Left renal cortex interstitium (tissue), 4 donors: Measurements from ENCODE around the gene L3MBTL2. TPM values are rescaled to one million over a fixed set of nuclear protein-coding genes. Genes with fewer than 3 reads are reported as not detected.

ENCODE experiments used
- DNase-seq, 4 donors: peaks; one replicate each; pipeline ENCODE4 v3.0.0-alpha.2; 2013; ENCODE audit warnings: low read depth in 4 of 4, low spot score in 2 of 4, missing footprints in 1 of 4
- polyA plus RNA-seq, 4 donors: library from polyadenylated mRNA; unstranded; fragments of 120-200 nt; gene quantifications; one replicate each; pipeline ENCODE4 v1.2.1, GENCODE V29; 2013; ENCODE audit not compliant: insufficient read length in 4 of 4

Gene L3MBTL2
- polyA plus RNA-seq, 4 donors = 24.5 to 27.7 (median 25.8) TPM

DNA sequence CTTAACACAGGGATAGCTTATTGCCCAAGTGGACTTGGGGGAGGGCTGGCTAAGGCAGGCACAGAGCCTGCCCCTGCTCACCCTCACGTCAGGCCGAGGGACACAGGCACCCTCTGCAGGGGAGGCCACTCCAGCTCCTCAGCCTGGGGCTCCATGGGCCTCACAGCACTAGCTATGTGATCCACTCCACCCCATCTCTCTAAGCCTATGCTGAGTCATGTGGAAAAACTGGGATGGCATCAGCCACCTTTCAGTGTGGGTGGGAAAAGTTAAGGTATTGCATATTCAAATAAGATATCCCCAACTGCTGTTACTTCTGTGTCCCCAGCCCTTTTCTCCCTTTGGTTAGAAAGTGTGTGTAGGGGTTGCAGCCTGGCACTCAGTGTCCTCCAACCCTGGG is 58.6 kb downstream of the L3MBTL2 start:
- no peak for DNase-seq

DNA sequence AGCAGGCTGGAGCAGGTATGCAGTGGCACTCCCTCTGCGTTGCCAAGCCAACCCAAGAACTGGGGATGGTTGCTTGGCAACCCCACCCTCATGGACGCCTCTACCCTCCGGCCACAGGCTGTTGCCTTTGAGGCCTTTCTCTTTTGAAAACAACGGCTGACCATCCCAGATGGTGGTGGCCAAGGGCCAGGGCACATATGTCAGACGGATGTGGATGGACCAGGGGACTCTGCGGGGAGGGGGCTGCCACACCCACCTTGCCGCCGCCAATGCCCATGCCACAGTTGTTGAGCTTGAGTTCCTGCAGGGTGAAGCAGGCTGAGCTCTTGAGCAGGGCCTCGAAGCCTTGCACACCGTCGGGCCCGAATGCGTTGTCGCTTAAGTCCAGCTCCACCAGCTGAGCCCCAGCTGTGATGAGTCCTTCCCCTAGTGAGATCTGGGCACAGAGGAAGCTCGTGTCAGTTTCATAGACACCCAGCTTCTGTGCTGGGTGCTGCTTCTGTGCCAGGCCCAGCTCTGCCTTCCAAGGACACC is 59.4 kb downstream of the L3MBTL2 start:
- no peak for DNase-seq

DNA sequence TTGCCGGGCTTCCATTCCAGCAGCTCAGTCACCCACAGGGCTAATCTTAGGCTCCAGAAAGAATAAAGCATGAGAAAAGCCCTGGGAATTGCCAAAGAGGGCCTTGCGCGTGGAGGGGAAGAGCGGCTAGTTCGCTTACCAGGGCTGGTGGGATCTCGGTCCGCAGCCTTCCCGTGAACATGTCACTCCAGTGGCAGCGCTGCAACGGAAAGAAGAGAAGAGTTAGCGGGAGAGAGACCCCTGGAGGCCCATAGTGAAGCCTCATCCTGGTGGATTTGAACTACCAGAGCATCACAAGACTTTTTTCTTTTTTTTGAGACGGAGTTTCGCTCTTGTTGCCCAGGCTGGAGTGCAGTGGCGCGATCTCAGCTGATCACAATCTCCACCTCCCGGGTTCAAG is 62.8 kb downstream of the L3MBTL2 start:
- no peak for DNase-seq

DNA sequence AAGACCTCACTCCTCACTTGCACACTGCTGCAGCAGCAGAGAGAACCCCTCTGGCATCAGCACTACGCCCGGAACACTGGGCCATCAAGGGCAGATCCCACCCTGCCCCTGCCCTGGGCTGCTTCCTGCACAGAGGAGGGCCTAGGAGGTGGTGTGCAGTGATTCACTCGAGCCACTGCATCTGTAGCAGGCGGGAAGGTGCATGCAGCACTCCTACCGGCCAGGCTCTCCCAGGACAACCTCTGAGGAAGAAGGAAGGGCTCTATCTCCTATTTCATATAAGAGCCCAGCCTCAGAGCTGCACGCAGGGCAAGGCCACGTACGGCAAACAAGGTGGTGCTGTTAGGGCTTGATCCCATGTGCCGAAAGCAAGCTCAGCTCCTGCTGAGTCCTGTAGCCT is 66.7 kb downstream of the L3MBTL2 start:
- DNase-seq = no peak

DNA sequence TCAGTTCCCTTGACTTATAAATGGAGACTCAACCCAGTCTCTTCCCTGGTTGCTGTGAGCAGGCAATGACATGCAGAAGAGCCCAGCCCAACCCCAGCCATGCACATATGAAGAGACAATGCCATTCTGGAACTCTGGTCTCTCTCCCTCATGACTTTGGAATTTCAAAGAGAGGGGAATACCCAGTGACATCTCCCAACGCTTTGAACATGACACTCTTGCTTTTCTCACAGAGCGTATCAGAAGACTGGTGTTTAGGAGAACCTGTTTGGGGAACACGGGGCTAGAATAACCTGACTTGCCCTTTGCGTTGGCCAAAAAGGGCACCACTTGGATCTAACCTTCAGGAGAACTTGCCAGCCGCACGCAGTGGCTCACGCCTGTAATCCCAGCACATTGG is 68.0 kb downstream of the L3MBTL2 start:
- DNase-seq = no peak

DNA sequence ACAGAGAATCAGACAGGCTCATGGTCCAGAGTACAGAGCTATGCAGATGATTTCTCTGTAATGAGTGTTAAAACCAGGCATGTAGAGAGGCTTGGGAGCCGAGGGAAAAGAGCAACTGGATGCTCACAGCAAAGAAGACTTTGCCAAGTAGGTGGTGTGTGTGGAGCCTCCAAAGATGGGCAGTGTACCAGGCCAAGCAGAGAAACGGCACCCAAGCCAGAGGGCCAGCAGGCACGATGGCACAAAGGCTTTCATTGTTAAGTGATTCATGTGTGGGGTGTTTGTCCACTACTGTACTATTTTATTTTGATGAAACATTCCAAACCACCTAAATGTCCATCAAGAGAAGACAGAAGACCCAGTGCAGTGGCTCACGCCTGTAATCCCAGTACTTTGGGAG is 69.7 kb downstream of the L3MBTL2 start:
- DNase-seq = no peak

DNA sequence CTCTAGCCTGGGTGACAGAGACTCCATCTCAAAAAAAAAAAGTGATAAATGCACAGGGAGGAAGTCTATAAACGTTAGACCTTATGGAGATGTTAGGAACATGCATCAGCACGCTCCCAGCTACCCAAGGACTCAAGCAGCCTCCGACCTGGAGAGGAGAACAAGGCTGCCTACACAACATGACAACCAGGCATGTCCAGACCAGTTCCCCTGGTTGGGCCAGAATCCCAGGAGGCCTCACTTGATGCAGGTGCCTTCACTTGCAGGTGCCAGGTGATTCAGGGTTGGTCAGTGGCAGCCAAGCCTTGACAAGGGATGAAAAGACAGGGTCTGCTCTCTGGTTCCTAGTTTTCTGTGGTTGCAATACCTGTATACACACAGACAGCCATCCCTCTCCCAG is 75.0 kb downstream of the L3MBTL2 start:
- no peak for DNase-seq

DNA sequence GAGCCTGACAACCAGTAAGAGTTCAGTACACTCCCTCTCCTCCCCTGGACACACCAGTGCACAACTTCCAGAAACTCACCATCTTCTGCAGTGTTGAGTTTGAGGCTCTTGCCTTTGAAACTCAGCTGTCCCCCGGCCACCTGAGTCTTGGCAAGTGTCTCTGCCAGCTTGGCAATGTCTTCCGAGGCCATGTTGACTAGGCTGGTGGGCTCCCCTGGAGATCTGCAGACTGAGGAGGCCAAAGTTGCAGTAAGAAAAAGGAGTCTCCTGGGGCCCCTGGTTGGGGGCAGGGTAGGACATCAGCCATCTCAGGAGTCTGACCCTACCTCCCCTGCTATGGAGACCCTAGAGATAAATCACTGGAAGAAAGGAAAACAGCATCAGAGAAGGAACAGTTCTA is 75.7 kb downstream of the L3MBTL2 start:
- DNase-seq = no peak

Other genes with a start within 250 kb of the L3MBTL2 start
- 10 to 100 TPM; 41.7 to 73.9 (median 59.4) TPM for gene EP300, start 112.7 kb upstream of the L3MBTL2 start, polyA plus RNA-seq
- 1 to 10 TPM; 2.4 to 4.9 (median 4.0) TPM for gene CHADL, start 35.6 kb downstream of the L3MBTL2 start, polyA plus RNA-seq
- gene RANGAP1, start 80.9 kb downstream of the L3MBTL2 start, polyA plus RNA-seq = 10 to 100 TPM; 45.4 to 60.6 (median 56.8) TPM
- gene ZC3H7B, start 96.2 kb downstream of the L3MBTL2 start, polyA plus RNA-seq = 100 to 1,000 TPM in 2 of 4 donors, 10 to 100 TPM in 2; 70.6 to 109 (median 94.8) TPM
- gene TEF, start 176.6 kb downstream of the L3MBTL2 start, polyA plus RNA-seq = 10 to 100 TPM; 14.9 to 19.4 (median 18.8) TPM
- 10 to 100 TPM; 47.2 to 62.2 (median 53.7) TPM for gene TOB2, start 241.5 kb downstream of the L3MBTL2 start, polyA plus RNA-seq